ENCODE measurements around the gene NAT9.

Gene NAT9

DNA sequence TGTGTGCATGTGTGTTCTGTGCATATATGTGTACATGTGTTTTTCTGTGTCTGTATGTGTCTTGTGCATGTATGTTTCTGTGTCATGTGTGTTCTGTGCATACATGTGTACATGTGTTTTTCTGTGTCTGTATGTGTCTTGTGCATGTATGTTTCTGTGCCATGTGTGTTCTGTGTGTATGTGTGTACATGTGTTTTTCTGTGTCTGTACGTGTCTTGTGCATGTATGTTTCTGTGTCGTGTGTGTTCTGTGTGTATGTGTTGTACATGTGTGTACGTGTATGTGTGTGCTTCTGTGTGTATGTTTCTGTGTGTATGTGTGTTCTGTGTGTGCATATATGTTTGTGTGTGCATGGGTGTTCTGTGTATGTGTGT lies 47.5 kb downstream of the NAT9 start:
- DNase-seq (ENCODE audit: low spot score) = no peak

DNA sequence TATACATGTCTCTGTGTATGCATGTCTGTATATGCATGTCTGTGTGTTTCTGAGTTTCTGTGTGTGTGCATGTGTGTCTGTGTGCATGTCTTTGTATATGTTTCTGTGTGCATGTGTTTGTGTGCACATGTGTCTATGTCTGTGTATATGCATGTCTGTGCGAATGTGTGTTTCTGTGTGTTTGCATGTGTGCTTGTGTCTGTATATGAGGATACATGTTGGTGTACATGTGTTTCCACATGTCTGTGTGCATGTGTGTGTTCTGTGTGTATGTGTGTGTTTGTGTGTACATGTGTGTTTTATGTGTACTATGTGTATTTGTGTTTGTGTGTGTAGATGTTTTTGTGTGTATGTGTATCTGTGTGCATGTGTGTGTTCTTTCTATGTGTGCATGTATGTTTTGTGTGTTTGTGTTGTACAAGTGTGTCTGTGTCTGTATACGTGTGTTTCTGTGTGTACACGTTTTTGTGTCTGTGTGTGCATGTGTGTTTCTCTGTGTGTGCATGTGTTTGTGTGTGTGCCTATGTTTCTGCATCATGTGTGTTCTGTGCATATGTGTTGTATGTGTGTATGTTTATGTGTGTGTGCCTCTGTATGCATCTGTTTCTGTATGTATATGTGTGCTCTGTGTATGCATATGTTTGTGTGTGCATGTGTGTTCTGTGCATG lies 48.0 kb downstream of the NAT9 start:
- no peak for DNase-seq (ENCODE audit: low spot score)

GRCh38 chr17:74725111-74725510 lies 51.0 kb downstream of the NAT9 start:
- no peak for DNase-seq (ENCODE audit: low spot score)

- no peak for DNase-seq (ENCODE audit: low spot score)
Measured at GRCh38 chr17:74723891-74724290, 52.3 kb downstream of the NAT9 start.

- DNase-seq (ENCODE audit: low spot score) = no peak
Measured at GRCh38 chr17:74722782-74723181, 53.4 kb downstream of the NAT9 start.
